GM23338 (cell line): ENCODE data around the gene TXLNG.

ENCODE experiments used
- CREB1 ChIP-seq: fragments of 250-450 bp; sonication (Bioruptor Pico); IDR thresholded peaks from 2 replicates; pipeline ENCODE4 v1.5.0; 2020; ENCODE audit warnings: low read depth, mild to moderate bottlenecking, moderate library complexity
- EZH2 ChIP-seq: fragments of 200-600 bp; sonication (generic); IDR thresholded peaks from one replicate; pipeline ENCODE4 v1.8.0; 2017; ENCODE audit warnings: antibody characterized with exemption, mild to moderate bottlenecking, low read depth; ENCODE audit not compliant: unreplicated experiment
- EZH2phosphoT487 ChIP-seq: fragments of 200-600 bp; sonication (generic); IDR thresholded peaks from one replicate; pipeline ENCODE4 v1.8.1; 2018; ENCODE audit warnings: antibody characterized with exemption; ENCODE audit not compliant: unreplicated experiment
- JUNB ChIP-seq: IDR thresholded peaks from one replicate; pipeline ENCODE4 v1.6.1; 2016; ENCODE audit warnings: antibody characterized with exemption; ENCODE audit not compliant: unreplicated experiment
- POLR2AphosphoS5 ChIP-seq: IDR thresholded peaks from 2 replicates; pipeline ENCODE4 v1.6.1; 2016; ENCODE audit warnings: antibody characterized with exemption, low read depth
- STAT1 ChIP-seq: IDR thresholded peaks from one replicate; pipeline ENCODE4 v1.6.1; 2016; ENCODE audit warnings: antibody characterized with exemption; ENCODE audit not compliant: unreplicated experiment
- ZNF114 ChIP-seq: fragments of 250-450 bp; sonication (Bioruptor Pico); IDR thresholded peaks from 2 replicates; pipeline ENCODE4 v1.5.0; 2020; ENCODE audit warnings: mild to moderate bottlenecking, moderate library complexity
- TF ChIP-seq, protein P1 (sequence below), 2 experiments: fragments of 200-600 bp in 1 of 2; sonication (generic) in 1 of 2; conservative IDR thresholded peaks; 2 replicates each; pipeline versions ENCODE4 v1.5.1 to v1.6.1; 2016 to 2017; ENCODE audit warnings: antibody characterized with exemption in 2 of 2, low read depth in 2 of 2, mild to moderate bottlenecking in 2 of 2, moderate library complexity in 1 of 2
- TF ChIP-seq, protein P2 (sequence below): IDR thresholded peaks from one replicate; pipeline ENCODE4 v1.6.1; 2018; ENCODE audit warnings: antibody characterized with exemption; ENCODE audit not compliant: unreplicated experiment
- TF ChIP-seq, protein P3 (sequence below): IDR thresholded peaks from 2 replicates; pipeline ENCODE4 v1.6.1; 2016; ENCODE audit warnings: antibody characterized with exemption

DNA sequence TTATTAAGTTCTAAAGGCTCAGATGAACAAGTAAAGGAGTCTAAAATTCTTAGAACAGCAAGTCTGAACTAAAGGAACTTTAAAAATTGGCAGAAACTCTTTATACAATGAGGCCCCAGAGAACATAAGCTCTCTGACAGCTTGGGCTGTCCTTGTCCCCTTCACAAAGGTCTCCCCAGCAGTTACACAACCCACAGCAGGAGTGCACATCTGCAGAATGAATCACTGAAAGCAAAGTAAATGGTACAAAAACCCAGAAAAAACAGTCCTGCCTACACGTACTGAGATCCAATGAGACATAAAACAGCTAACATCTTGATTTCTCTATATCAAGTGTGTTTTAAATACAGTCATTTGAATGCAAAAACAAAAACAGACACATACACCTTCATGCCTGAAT is 65.2 kb downstream of the TXLNG start:
- TF ChIP-seq, protein P1, sequence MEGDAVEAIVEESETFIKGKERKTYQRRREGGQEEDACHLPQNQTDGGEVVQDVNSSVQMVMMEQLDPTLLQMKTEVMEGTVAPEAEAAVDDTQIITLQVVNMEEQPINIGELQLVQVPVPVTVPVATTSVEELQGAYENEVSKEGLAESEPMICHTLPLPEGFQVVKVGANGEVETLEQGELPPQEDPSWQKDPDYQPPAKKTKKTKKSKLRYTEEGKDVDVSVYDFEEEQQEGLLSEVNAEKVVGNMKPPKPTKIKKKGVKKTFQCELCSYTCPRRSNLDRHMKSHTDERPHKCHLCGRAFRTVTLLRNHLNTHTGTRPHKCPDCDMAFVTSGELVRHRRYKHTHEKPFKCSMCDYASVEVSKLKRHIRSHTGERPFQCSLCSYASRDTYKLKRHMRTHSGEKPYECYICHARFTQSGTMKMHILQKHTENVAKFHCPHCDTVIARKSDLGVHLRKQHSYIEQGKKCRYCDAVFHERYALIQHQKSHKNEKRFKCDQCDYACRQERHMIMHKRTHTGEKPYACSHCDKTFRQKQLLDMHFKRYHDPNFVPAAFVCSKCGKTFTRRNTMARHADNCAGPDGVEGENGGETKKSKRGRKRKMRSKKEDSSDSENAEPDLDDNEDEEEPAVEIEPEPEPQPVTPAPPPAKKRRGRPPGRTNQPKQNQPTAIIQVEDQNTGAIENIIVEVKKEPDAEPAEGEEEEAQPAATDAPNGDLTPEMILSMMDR (conservative IDR thresholded peaks at IDR 0.05; ENCODE audit: low read depth in 2 of 2), result no peak
- TF ChIP-seq POLR2AphosphoS5 (no peak), EZH2phosphoT487 (no peak), EZH2 (no peak), ZNF114 (CRISPR knock-in tag) (no peak), CREB1 (CRISPR knock-in tag) (no peak), JUNB (no peak), STAT1 (no peak)
- TF ChIP-seq, protein P2, sequence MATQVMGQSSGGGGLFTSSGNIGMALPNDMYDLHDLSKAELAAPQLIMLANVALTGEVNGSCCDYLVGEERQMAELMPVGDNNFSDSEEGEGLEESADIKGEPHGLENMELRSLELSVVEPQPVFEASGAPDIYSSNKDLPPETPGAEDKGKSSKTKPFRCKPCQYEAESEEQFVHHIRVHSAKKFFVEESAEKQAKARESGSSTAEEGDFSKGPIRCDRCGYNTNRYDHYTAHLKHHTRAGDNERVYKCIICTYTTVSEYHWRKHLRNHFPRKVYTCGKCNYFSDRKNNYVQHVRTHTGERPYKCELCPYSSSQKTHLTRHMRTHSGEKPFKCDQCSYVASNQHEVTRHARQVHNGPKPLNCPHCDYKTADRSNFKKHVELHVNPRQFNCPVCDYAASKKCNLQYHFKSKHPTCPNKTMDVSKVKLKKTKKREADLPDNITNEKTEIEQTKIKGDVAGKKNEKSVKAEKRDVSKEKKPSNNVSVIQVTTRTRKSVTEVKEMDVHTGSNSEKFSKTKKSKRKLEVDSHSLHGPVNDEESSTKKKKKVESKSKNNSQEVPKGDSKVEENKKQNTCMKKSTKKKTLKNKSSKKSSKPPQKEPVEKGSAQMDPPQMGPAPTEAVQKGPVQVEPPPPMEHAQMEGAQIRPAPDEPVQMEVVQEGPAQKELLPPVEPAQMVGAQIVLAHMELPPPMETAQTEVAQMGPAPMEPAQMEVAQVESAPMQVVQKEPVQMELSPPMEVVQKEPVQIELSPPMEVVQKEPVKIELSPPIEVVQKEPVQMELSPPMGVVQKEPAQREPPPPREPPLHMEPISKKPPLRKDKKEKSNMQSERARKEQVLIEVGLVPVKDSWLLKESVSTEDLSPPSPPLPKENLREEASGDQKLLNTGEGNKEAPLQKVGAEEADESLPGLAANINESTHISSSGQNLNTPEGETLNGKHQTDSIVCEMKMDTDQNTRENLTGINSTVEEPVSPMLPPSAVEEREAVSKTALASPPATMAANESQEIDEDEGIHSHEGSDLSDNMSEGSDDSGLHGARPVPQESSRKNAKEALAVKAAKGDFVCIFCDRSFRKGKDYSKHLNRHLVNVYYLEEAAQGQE, result no peak
- TF ChIP-seq, protein P3, sequence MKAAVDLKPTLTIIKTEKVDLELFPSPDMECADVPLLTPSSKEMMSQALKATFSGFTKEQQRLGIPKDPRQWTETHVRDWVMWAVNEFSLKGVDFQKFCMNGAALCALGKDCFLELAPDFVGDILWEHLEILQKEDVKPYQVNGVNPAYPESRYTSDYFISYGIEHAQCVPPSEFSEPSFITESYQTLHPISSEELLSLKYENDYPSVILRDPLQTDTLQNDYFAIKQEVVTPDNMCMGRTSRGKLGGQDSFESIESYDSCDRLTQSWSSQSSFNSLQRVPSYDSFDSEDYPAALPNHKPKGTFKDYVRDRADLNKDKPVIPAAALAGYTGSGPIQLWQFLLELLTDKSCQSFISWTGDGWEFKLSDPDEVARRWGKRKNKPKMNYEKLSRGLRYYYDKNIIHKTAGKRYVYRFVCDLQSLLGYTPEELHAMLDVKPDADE, result no peak
